Activated CD4-positive, alpha-beta memory T cell treated with anti-CD3 and anti-CD28 coated beads for 36 hours (primary cell): ENCODE data around the gene SULT1C4. TPM values are rescaled to one million over a fixed set of nuclear protein-coding genes. Genes with fewer than 3 reads are reported as not detected.
"Not testable (repeated sequence)": the region's sequence is repeated elsewhere in the genome, so short reads cannot be mapped to it uniquely, and the experiment has no call there.

Experiments used
- CTCF ChIA-PET: fragments of 350-600 bp; sonication (Branson Sonifier 250); formaldehyde crosslinking; loops from one replicate; lab custom pipeline; 2021; ENCODE audit warnings: antibody characterized with exemption, inconsistent platforms; lab: Charles Lee
- POLR2A ChIA-PET: fragments of 350-600 bp; sonication (Branson Sonifier 250); formaldehyde crosslinking; loops from one replicate; lab custom pipeline; 2021; ENCODE audit warnings: antibody characterized with exemption; lab: Charles Lee
- DNase-seq: peaks from one replicate; pipeline ENCODE4 v3.0.0-alpha.2; 2020
- H3K27ac Mint-ChIP-seq: one replicate; pipeline ENCODE4 v1.8.0; 2021; ENCODE audit warnings: mixed read lengths
- H3K27me3 Mint-ChIP-seq: one replicate; pipeline ENCODE4 v1.8.0; 2021; ENCODE audit warnings: mixed read lengths
- H3K36me3 Mint-ChIP-seq: one replicate; pipeline ENCODE4 v1.8.0; 2021; ENCODE audit warnings: mixed read lengths
- H3K4me1 Mint-ChIP-seq: one replicate; pipeline ENCODE4 v1.8.0; 2021; ENCODE audit warnings: low read depth, mixed read lengths
- H3K4me3 Mint-ChIP-seq: one replicate; pipeline ENCODE4 v1.8.0; 2021; ENCODE audit warnings: mild to moderate bottlenecking, mixed read lengths
- H3K9me3 Mint-ChIP-seq: one replicate; pipeline ENCODE4 v1.8.0; 2021; ENCODE audit warnings: mixed read lengths
- intact Hi-C: fragments of 100-400 bp; cut with micrococcal nuclease; formaldehyde crosslinking; loops from one replicate; pipeline ENCODE4 v1.15.1; 2023
- total RNA-seq, 2 experiments: library from RNA; stranded (reverse); gene quantifications; one replicate each; pipeline ENCODE4 v1.2.3, GENCODE V29; 2021

Gene SULT1C4
- not detected for total RNA-seq

DNA sequence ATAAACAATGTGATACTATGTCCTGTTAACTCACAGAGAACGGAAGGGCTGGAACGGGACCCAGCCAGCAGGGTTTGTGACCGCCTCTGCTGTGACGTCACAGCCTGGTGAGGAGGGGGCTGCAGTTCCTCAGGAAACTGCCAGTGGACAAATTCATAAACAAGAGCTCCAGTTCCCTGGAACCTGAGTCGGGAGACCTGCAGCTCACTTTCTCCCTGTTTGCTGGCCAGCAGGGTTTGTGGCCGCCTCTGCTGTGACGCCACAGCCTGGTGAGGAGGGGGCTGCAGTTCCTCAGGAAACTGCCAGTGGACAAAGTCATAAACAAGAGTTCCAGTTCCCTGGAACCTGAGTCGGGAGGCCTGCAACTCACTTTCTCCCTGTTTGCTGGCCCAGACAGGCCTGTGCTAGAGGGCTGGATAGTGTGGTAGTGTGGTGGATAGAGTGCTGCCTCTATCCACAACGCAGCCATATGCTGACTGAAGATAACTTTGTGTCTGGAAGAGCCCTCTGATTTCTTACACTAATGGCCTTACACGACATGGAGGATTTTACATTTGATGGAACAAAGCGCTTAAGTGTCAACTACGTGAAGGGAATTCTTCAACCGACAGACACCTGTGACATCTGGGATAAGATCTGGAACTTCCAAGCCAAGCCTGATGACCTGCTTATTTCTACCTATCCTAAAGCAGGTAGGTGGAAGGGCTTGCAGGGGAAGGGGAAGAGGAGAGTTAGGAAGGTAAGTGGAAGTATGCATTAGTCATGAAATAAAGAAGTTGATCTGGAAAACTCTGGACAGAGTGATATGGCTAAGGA is at the start of gene SULT1C4:
SULT1C4 (plus strand) TSS at position 140 of the 816 bp plus-strand sequence; CDS start at position 524, 384 bp downstream.
- Mint-ChIP-seq H3K9me3 (no peaks in the 10 kb centered on the region), H3K4me1 (no peaks in the 10 kb centered on the region), H3K4me3 (no peak within 1 kb of the TSS), H3K36me3 (no peaks in the 10 kb centered on the region), H3K27ac (no peak within 1 kb of the TSS), H3K27me3 (peaks cover 5% of the 10 kb centered on the region)
- no peak for DNase-seq
- intact Hi-C loops: no loop called here
- ChIA-PET CTCF (interaction anchor here (0.6 kb wide), 1 partner anchor 207 kb away, joined by 3 read pairs; no protein-coding TSS in a partner anchor), POLR2A (no interaction called here)

DNA sequence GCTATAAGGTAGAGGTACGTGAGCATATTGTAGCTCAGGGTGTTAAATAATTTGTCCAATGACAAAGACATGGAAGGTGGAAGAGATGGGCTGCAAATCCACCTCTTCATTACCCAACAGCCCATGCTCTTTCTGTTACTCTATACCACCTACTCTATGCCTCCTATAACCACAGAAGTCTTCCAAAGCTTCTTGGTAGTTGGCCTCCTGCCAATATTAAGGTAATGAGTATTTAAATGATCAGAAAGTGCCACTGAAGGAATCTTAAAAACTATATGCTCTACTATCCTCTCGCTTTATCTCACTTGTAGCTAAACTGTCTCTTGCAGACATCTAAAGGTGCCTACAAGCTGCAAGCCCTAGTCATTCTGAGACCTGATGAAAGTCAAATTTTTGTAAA is 48.0 kb upstream of the SULT1C4 start:
- no peak overlapping the region for H3K4me3 Mint-ChIP-seq
- POLR2A ChIA-PET: no interaction called here
- H3K4me1 Mint-ChIP-seq: no peaks in the 10 kb centered on the region
- no peaks in the 10 kb centered on the region for H3K9me3 Mint-ChIP-seq
- no peaks in the 10 kb centered on the region for H3K36me3 Mint-ChIP-seq
- CTCF ChIA-PET: no interaction called here
- no peak overlapping the region for H3K27ac Mint-ChIP-seq
- H3K27me3 Mint-ChIP-seq: peaks cover 10% of the 10 kb centered on the region
- intact Hi-C loops: no loop called here
- DNase-seq: no peak

DNA sequence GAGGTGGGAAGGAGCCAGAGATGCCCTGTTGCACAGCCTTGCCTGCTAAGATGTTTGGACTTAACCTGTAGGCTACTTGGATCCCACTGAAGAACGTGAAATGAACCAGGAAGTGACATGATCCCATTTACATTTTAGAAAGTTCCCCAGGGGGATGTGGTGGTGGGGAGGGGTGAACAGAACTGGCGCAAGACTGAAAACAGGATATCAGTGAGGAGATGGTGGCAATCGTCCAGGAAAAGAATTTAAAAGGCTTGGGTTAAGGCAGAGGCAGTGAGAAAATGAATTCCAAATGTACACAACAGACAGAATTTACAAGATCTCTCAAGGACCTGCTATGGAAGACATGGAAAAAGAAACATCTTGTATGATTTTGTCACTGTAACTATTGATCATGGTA is 46.8 kb upstream of the SULT1C4 start:
- ChIA-PET POLR2A (no interaction called here), CTCF (no interaction called here)
- Mint-ChIP-seq H3K27ac (no peak overlapping the region), H3K4me1 (no peaks in the 10 kb centered on the region), H3K4me3 (no peak overlapping the region), H3K9me3 (no peaks in the 10 kb centered on the region), H3K27me3 (peaks cover 15% of the 10 kb centered on the region), H3K36me3 (no peaks in the 10 kb centered on the region)
- no peak for DNase-seq
- intact Hi-C loops: no loop called here

GRCh38 chr2:108345951-108346350 is 31.8 kb upstream of the SULT1C4 start:
- Mint-ChIP-seq H3K27ac (no peak overlapping the region), H3K4me3 (no peak overlapping the region), H3K27me3 (peaks cover 9% of the 10 kb centered on the region), H3K9me3 (no peaks in the 10 kb centered on the region), H3K4me1 (no peaks in the 10 kb centered on the region), H3K36me3 (no peaks in the 10 kb centered on the region)
- ChIA-PET CTCF (no interaction called here), POLR2A (no interaction called here)
- intact Hi-C loops: no loop called here
- DNase-seq: no peak

- no peaks in the 10 kb centered on the region for H3K4me1 Mint-ChIP-seq
- ChIA-PET POLR2A (no interaction called here), CTCF (interaction anchor here (0.7 kb wide), 1 partner anchor 187 kb away, joined by 3 read pairs; no protein-coding TSS in a partner anchor)
- H3K4me3 Mint-ChIP-seq: no peak overlapping the region
- intact Hi-C loops: no loop called here
- no peaks in the 10 kb centered on the region for H3K9me3 Mint-ChIP-seq
- peaks cover 9% of the 10 kb centered on the region for H3K27me3 Mint-ChIP-seq
- no peaks in the 10 kb centered on the region for H3K36me3 Mint-ChIP-seq
- DNase-seq: no peak
- H3K27ac Mint-ChIP-seq: no peak overlapping the region
Measured at GRCh38 chr2:108346827-108347226, 30.9 kb upstream of the SULT1C4 start.

DNA sequence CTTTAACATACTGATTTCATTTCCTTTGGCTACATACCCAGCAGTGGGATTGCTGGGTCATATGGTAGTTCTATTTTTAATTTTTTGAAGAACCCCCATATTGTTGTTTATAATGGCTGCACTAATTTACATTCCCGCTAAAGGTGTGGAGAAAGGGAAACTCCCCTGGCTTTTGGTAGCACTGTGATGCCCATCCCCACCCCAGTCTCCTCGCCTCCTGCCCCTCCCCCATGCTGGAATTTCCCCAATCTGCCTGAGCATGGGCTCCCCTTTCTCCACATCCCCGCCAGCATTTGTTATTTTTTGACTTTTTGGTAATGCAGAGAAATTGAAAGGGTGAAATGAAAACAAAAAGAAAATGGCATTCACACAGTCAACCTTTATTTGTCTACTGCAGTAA is 30.0 kb upstream of the SULT1C4 start:
- Mint-ChIP-seq H3K9me3 (no peaks in the 10 kb centered on the region), H3K36me3 (no peaks in the 10 kb centered on the region), H3K4me1 (no peaks in the 10 kb centered on the region), H3K4me3 (no peak overlapping the region), H3K27me3 (peaks cover 10% of the 10 kb centered on the region), H3K27ac (no peak overlapping the region)
- intact Hi-C loops: no loop called here
- ChIA-PET CTCF (no interaction called here), POLR2A (no interaction called here)
- DNase-seq: no peak

DNA sequence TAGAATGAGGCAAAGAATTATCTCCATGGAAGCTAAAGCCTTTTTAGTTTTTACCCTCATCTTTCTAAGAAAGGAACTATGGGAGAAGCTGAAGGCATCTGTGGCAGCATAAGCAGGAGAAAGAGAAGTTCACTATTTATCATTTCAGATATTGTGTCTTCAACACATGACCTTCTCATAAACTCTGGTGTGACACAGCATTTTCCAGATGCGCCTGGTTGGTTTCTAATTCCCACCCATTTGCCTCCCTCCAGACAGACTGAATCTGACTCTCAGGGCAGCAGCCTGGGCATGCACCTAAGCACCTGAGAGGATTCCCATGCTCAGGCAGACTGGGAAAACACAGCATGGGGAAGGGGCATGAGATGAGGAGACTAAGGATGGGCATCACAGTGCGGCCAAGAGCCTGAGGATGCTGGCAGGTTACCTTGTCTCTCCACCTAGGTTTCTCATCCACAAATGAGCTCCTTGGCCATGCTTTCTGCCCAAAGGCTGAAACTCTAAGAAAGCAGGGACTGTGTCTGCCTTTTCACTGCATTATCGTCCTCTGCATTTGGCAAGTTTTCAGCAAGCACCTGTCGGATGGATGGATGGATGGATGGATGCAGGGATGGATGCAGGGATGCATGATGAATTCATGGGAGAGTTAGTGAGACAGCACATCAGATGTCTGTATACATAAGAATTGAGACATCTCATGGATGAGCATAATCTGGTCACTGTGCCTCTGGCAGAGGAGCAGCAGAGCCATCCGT is 28.8 kb upstream of the SULT1C4 start:
- Mint-ChIP-seq H3K4me1 (no peaks in the 10 kb centered on the region), H3K9me3 (no peaks in the 10 kb centered on the region), H3K36me3 (no peaks in the 10 kb centered on the region), H3K27ac (no peak overlapping the region), H3K4me3 (no peak overlapping the region), H3K27me3 (peaks cover 9% of the 10 kb centered on the region)
- CTCF ChIA-PET: interaction anchor here (0.7 kb wide), 1 partner anchor 16 kb away, joined by 3 read pairs; no protein-coding TSS in a partner anchor
- POLR2A ChIA-PET: no interaction called here
- intact Hi-C loops: no loop called here
- no peak for DNase-seq

DNA sequence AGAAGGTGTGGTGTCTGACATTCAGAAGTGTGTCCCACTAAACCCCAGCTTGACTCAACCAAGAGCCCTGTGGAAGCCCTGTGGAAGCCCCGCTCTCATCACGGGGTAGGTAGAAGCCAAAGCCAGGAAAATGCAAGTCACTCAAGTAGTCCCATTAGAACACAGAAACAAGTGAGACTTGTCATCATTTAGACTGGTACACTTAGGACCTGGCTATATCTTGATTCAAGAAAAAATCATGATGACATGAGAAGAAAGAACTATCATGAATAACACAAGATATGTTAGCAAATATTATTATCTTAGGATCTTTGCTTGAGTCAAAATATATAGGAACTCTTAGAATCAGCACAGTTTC is 28.2 kb upstream of the SULT1C4 start:
- no peak for DNase-seq
- Mint-ChIP-seq H3K4me1 (no peaks in the 10 kb centered on the region), H3K9me3 (no peaks in the 10 kb centered on the region), H3K4me3 (no peak overlapping the region), H3K27ac (no peak overlapping the region), H3K27me3 (peaks cover 7% of the 10 kb centered on the region), H3K36me3 (no peaks in the 10 kb centered on the region)
- ChIA-PET POLR2A (no interaction called here), CTCF (no interaction called here)
- intact Hi-C loops: no loop called here

- Mint-ChIP-seq H3K9me3 (no peaks in the 10 kb centered on the region), H3K27ac (no peak overlapping the region), H3K36me3 (no peaks in the 10 kb centered on the region), H3K27me3 (peaks cover 8% of the 10 kb centered on the region), H3K4me1 (no peaks in the 10 kb centered on the region), H3K4me3 (no peak overlapping the region)
- ChIA-PET CTCF (interaction anchor here (2.0 kb wide), 1 partner anchor 232 kb away, joined by 6 read pairs; no protein-coding TSS in a partner anchor), POLR2A (no interaction called here)
- no peak for DNase-seq
- intact Hi-C loops: no loop called here
Measured at GRCh38 chr2:108351889-108352288, 25.9 kb upstream of the SULT1C4 start.

- Mint-ChIP-seq H3K27ac (no peak overlapping the region), H3K27me3 (peaks cover 10% of the 10 kb centered on the region), H3K9me3 (no peaks in the 10 kb centered on the region), H3K4me1 (no peaks in the 10 kb centered on the region), H3K4me3 (no peak overlapping the region), H3K36me3 (no peaks in the 10 kb centered on the region)
- intact Hi-C loops: no loop called here
- ChIA-PET CTCF (interaction anchor here (1.3 kb wide), 1 partner anchor 94 kb away, joined by 4 read pairs; the partner anchor contains the start of gene GCC2), POLR2A (no interaction called here)
- no peak for DNase-seq
Measured at GRCh38 chr2:108354136-108354535, 23.6 kb upstream of the SULT1C4 start.

DNA sequence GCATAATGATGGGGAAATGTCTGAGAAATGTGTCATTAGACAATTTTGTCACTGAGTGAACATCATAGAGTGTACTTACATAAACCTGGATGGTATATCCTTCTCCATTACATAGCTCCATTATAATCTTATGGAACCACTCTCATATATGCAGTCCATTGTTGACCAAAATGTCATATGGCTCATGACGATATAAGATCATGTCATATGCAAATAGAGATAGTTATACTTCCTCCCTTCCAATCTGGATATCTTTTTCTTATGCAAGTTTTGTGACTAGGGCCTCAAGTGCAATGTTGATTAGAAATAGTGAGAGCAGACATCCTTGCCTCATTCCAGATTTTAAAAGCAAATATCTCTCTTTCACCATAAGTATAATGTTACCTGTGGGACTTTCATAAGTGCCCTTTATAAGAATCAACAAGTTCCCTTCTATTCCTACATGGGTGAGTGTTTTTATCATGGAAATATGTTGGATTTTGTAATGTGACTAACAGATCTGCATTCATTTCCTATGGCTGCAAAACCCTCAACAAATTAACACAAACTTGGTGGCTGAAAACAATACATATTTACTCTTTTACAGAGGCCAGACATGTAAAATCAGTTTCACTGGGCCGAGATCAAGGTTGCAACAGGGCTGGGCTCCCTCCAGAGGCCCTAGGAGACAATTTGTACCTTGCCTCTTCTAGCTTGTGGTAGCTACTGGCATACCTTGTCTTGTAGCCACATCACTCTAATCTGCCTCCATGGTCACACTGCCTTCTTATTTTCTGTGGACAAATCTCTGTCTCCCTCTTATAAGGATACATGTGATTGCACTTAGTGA is 21.6 kb upstream of the SULT1C4 start:
- Mint-ChIP-seq H3K4me3 (no peak overlapping the region), H3K4me1 (no peaks in the 10 kb centered on the region), H3K27ac (no peak overlapping the region), H3K27me3 (peaks cover 10% of the 10 kb centered on the region), H3K9me3 (no peaks in the 10 kb centered on the region), H3K36me3 (no peaks in the 10 kb centered on the region)
- ChIA-PET POLR2A (no interaction called here), CTCF (no interaction called here)
- intact Hi-C loops: no loop called here
- no peak for DNase-seq

- H3K27ac Mint-ChIP-seq, H3K9me3 Mint-ChIP-seq, intact Hi-C loops, CTCF ChIA-PET, H3K4me1 Mint-ChIP-seq, DNase-seq, H3K36me3 Mint-ChIP-seq, POLR2A ChIA-PET, H3K4me3 Mint-ChIP-seq: not testable (repeated sequence)
- peaks cover 15% of the 10 kb centered on the region for H3K27me3 Mint-ChIP-seq
Measured at GRCh38 chr2:108359336-108359735, 18.4 kb upstream of the SULT1C4 start.
